GM21825 (cell line): Measurements from ENCODE around the gene ASH1L.

Experiments used
- ATAC-seq: cut with Tn5 transposase; IDR thresholded peaks from one replicate; pipeline ENCODE4 v1.9.1; 2021; ENCODE audit warnings: mild to moderate bottlenecking, moderate library complexity; ENCODE audit not compliant: unreplicated experiment

The ASH1L gene

GRCh38 chr1:155285631-155286044, 277.0 kb downstream of the ASH1L start:
- ATAC-seq, result no peak
